Right lobe of liver (tissue), 4 donors: ENCODE results near the gene NPEPL1.

Source experiments
- CTCF ChIP-seq, 4 donors: fragments of 200-600 bp in 3 of 4; fragments of 450-650 bp in 1 of 4; IDR thresholded peaks; one replicate each; pipeline versions ENCODE4 v1.5.1 to v1.8.0; 2016 to 2022; ENCODE audit warnings: antibody characterized with exemption in 4 of 4, mild to moderate bottlenecking in 2 of 4
- POLR2A ChIP-seq: fragments of 450-650 bp; IDR thresholded peaks from one replicate; pipeline ENCODE4 v1.6.1; 2017; ENCODE audit warnings: antibody characterized with exemption, mild to moderate bottlenecking
- donor health status: DM: no; HTN: no; CAD: no.
- donor health status: DM: no; HTN: no; CAD: no.
- donor health status: DM: no; HTN: yes; CAD: no.

GRCh38 chr20:58703765-58704371 is 11.3 kb downstream of the NPEPL1 start:
- TF ChIP-seq CTCF (IDR thresholded peaks at IDR 0.05) (no peak), POLR2A (no peak)
